HG03196 (cell line): ENCODE measurements around the gene DKC1.

Experiments
- ATAC-seq: cut with Tn5 transposase; IDR thresholded peaks from one replicate; pipeline ENCODE4 v1.9.1; 2021; ENCODE audit not compliant: unreplicated experiment

The DKC1 gene

DNA sequence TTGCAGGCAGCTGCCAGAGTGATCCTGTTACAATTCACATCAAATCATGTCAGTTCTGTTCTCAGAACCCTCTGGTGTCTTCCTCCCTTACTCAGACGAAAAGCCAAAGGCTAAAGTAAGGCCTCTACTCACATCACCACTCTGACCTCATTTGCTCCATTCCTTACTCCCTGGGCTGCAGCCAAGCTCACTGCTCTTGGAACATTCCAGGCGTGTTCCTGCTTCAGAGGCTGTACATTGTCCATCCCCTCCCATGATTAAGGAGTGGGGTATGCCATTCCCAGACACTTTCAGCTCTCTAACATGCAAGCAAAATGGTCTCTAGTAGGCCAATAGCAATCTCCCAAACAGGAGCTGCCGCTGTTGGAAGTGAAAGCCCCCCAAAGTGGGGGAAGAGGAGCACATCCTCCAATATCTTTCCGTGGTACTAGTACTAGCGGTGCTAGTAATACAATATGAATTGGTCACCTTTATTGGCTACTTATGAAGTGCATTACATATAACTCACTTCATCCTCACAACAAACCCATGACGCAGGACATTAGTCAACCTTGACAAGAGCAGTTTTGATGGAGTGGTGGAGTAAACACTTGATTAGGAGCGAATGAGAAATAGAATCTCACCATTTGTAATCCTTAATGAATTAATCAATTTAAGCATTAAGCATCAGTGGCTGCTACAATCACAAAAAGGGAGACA is 26.8 kb upstream of the DKC1 start:
- no peak for ATAC-seq

DNA sequence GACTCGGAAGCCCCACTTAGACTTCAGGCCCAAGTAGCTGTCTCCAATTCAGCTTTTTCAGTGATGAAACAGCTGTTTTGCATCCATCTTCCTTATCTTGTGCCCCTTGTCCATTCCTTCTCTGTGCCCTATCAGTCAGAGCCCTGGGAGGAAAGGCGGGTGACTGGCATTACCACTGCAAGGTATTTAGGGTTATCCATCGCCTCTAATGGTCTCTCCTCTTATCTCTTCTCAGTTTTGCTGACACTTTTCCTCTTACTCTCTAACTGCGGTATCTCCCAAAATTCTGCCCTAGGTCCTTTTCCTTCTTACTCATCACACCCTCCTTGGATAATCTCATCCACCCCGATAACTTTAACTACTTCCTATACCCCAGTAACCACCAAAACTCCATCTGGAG is 25.5 kb upstream of the DKC1 start:
- ATAC-seq, result no peak

DNA sequence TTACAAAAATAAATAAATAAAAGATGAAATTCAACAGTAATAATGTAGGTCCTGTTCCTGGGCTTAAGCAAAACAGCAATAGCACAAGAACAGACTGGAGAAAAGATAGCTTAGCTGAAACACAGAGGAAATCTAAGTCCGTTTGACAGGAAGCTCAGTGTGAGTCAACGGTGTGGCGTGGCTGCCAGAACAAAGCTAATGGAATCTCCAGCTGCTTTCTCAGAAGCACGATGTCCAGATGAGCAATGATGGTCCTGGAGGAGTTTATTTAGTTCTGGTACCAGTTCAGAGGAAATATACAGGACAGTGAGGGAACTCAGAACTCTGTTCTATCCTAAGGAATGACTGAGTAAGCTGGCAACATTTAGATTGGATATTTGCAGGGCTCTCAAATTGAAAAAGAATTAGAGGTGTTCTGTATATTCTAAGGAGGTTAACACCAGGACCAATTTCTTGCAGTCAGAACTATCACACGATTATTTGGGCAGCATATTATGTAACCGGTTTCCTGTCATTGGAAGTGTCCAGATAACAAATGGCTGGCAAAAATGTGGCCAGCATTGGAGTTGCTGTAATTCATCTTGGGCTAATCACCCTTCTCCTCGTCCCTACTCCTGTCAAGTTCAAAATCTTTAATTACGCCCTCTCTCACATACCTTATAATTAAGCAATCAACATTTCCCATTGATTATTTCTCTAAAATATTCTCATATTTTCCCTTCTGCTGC is 24.5 kb upstream of the DKC1 start:
- no peak for ATAC-seq

DNA sequence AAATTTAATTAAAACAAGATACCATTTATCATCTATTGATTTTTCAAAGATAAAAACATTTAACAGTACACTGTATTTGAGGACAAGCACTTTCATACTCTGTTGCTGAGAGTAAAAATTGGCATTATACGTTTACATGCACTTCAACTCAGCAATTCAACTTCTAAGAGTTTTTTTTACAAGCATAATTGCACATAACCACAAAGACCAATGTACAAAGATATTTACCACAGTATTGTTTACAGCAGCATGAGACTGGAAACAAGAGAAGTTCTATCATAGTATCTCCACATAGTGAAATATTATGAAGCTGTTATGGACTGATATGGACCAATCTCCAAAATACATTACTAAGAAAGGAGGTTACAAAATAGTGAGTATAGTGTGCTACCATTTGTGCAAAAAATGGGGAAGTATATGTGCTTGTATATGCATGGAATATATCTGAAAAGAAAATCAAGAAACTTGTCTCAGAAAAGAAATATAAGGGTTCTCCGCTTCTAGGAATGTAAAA is 22.7 kb upstream of the DKC1 start:
- no peak for ATAC-seq

DNA sequence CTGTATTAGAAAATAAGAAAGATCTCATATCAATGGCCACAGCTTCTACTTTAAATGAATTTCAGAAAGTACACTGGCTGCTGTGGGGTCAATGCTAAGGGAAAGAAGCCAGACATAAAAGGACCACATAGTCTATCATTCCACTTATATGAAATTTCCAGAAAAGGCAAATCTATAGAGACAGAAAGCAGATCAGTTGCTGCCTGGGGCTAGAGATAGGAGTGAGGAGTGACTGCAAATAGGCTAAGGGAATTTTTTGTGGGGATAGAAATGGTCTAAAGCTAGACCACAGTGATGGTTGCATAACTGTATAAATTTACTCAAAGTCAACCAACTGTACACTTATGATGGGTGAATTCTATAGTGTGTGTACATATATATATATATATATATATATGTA is 20.1 kb upstream of the DKC1 start:
- ATAC-seq, result no peak

DNA sequence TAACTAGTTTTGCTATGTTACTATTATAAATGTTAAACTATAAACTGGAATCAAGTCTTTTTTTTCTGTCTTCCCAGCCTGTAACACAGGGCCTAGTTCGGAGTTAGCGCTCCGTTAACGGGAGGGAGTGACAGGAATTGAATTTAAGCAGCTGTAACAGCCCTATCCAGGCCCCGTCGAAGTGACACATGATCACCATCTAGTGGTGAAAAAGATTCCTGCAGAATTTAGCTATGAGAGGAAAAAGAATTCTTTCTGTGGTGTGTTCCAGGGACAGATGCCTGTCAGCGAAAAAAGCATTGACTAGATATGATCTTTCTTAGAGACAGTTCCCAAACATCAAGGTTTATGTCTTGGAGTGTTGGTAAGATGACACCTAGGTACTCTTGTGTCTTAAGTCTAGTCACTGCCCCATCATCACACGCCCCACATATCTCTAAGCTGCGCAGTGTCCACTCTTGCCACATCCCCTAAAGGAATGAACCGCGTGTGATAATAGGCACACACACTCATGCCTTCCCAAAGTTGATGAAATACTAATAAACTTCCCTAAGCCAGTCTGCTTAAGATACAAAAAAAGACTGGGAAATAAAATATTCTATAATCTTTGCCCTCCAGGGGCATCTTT is 13.8 kb upstream of the DKC1 start:
- no peak for ATAC-seq

DNA sequence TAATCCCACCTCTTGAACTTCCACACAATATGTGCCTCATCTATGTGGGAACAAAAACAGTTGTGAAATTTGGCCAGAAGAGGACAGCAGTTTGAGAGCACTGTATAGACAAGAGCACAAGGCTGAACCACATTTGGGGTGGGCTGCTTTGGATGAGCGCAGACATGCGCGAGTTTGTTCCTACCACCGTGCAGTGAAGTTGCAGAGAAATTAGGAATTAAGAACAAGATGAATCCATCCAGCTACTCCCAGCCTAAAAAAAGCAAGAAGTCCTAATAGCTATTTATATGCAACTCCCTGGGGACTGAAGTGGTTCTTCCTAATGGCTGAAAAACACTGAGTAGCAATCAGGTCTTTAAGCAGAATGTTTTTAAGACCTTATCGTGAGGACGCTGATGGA is 12.8 kb upstream of the DKC1 start:
- no peak for ATAC-seq

DNA sequence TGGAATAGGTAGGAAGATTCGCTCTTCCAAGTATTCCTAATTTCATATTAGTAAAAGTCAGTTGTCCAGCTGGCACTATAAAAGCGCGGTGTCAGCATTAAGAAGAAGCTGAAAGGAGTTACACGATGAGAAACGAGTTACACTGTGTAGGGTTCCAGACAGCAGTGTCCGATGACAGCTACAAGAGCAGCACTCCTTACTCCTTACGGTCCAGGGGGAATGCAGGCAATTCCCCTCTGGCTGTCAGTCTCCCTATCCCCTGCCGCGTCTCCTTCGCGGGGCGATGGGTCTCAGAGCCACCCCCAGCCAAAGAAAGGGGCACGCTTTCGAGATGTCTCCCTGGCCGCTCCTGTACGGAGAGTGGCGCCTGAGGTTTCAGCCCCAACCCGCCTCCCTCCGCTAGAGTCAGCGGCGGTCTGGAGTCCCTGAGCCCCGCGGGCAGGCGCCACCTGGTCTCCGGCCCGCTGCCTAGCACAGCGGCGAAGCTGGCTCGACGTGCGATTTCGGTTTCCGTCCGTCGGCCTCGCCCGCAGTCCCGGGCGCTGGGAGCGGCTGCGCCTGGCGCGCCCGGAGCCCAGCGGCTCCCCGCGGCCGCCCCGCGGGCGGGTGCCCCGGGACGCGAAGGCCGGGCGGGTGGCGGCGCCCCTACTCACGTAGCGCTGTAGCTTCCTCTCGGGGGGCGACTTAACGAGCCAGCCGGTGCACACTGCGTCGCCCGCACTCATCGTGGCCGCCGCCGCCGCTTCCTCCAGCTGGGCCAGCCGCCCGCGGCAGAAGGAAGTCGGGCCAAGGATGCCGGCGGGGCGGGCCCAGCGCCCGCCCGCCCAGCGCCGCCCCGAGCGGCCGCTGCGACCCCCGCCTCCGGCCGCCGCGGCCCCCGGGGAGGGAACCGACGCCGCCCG is 12.1 kb upstream of the DKC1 start, which contains the start of gene GAB3:
Gene GAB3 (minus strand): TSS at position 777 of the 902 bp plus-strand sequence. CDS start 52 bp downstream, at position 725.
- peak; percentile 61 for ATAC-seq

DNA sequence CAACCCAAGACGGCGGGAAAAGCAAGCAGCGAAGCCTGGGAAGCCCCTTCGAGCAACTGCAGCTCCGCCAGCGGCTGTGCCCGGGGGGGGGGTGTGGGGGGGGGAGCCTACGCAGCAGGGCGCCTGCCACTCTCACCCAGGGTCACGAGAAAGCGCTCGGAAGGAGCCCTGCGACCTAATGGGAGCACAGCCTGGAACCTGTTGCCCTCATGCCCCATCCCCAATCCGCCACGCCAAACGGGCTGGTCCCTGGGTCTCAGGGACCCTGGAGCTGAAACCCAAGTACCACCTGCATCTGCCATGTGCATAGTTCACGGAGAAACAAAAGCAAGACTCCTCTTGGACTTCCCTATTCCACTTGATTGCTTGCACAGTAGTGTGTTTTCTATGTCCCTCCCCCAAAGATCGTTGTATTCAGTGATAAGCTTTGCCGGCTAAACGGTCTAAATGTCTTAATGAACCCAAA is 11.4 kb upstream of the DKC1 start:
- ATAC-seq, result no peak

DNA sequence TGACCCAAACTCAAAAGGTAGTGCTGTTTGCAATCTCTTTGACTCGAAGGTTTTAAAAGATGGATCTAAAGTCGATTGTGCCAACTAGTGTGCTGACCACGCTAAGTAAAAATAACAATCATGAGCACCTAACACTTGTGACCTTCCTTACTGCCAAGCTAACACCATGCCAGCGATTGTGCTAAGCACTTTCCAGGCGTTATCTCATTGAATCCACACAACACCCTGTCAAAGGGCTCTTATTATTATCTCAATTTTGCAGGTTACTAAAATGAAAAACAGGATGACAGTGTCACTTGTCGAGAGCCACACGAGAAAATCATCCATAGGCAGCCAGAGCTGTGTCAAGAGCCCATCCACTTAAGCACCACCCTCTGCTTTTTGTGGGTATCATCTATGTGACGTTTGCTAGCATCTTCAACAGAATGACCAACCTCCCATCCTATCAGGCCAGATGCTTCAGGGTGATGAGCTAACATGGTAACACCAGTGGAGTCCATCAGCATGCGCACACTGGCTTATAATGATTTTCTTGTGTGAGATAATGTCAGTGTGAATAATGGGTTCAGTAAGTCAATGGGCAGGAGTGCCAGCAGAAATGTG is 10.9 kb upstream of the DKC1 start:
- ATAC-seq, result no peak

DNA sequence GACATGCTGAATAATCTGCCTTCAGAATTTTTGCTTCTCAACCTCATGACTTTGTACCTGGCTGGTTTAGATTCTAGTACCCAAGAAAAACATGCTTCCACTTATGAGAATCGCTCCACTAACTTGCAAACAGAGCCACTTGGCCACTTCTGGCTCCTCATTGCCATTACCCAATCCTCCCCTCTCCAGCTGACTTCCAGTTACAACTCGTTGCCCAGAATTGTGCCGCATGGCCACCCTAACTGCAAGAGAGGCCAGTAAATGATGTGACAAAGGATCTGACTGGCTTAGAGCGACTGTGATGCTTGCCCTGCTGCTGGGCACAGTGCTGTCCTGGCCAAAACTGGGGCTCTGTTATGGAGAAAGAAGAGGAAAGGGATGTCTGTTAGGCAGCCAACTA is 4.0 kb upstream of the DKC1 start:
- no peak for ATAC-seq

DNA sequence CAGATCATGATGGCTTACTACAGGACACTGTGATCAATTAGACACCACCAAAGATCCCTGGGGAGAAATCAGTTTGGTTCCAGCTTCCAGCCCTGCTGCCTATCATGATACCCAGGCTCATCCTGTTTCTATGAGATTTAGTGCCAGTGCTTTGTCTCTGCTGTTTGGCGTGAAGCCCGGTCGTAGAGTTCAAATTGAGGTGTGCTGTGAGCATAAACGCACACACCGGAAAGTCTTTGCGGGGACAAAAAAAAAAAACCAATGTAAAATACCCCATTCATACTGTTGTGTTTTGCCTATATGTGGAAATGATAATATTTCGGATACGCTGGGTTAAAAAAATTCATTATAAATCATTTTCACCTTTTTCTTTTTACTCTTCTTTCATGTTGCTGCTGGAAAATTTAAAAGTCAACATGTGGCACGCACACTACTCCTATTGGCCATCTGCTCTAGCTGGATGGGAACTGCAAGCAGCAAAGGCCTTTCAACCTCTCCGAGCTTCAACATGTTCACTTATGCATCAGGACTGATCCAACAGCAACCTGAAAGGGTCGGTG is 607 bp upstream of the DKC1 start:
- no peak for ATAC-seq

DNA sequence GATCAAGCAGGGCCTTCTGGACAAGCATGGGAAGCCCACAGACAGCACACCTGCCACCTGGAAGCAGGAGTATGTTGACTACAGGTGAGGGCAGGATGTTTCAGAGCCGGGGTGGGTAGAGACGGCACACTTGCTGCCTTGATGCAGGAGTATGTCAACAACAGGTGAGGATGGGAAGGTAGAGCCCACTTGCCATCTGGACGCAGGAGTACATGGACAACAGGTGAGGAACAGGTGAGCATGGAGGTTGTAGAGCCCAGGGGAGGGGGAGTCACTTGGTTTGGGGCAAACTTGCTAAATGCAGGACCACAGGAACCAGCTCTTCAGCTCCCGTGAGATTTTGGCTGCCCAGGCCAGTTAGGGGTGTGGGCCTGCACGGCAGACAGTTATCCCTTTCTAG is 12.0 kb downstream of the DKC1 start:
- no peak for ATAC-seq

DNA sequence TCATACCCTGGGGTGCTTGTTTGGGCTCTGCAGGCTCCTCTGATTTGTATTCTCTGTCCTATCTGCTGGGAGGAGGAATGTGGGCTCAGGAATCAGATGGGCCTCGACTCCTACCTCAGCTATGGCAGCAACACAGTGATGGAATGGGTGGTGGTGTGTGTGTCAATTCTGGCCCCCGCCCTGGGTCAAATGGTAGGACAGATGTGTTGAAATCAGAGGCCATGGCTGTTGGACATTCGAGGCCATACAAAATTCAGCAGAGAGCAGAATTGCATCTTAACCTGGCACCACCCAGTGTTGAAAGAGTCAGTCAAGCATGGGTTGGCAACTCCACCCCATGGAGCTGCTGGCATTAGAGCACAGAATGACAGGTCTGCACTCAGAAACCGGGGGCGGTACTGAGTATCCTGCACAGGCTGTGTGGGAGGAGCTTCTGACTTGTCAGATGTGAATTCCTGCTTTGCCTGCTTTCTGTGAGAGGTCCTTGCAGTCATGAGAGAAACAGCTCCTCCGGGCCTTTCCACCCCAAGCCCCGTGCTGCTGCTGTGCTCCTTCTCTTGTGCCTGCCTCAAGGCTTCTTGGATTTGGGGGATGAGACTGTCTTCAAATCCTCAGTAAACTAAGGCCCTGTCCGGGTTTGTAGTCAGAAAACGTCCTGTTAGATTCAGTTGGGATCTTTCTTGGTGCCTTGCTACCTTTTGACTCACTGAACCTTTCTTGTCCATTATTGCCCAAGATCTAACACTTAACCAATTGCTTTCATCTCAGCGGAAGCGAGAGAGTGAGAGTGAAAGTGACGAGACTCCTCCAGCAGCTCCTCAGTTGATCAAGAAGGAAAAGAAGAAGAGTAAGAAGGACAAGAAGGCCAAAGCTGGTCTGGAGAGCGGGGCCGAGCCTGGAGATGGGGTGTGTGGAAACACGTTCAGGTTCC is 13.0 kb downstream of the DKC1 start:
- no peak for ATAC-seq

DNA sequence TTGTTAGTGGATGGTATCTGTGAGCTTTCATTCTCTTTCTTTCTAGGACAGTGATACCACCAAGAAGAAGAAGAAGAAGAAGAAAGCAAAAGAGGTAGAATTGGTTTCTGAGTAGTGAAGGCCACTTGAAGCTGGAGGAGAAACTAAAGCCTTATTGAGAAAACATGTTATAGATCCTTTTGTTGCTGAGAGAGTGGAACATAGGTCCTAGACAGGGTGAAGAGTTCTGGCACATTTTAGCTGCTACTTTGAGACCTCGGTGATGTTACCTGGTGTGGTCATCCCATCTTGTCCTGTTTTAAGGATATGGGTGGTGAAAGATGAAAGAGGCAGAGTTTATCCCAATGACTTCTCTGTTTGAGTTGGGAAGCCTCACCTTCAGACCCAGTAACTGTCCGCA is 14.1 kb downstream of the DKC1 start:
- ATAC-seq, result no peak

DNA sequence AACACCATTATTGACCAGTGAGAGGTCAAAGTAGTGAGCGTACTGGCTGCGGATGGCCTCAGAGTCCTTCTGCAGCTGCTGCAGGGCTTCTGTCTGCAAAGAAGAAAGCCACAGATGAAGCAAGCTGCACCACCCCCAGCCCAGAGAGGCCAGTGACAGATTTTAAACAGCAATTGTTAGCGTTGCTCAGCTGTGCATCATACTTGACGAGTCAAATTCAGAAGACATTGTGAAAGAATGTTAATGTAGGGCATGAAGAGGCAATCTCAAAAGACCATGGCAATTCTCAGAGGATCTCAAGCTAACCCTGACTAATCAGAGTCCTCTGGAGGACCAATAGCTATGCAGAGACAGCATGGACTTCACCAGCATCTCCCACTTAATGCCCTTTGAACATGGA is 16.6 kb downstream of the DKC1 start:
- no peak for ATAC-seq

DNA sequence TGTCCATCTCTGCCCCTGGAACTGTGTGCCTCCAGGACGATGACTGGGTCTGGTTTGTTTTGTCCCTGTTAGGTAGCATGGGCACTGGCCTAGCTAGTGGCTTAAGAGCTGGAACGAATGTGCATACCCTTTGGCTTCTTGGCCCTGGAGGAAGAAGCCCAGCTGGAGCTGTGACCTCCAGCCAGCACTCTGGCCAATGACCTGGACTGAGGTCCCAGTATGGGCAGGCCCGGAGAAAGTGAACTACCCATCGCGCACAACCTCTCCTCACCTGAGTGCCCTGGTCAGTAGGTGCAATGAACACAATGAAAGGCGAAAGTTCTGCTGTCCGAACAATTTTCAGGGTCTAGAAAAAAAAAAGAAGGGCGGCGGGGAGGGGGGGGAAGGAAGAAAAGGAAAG is 18.3 kb downstream of the DKC1 start:
- no peak for ATAC-seq

DNA sequence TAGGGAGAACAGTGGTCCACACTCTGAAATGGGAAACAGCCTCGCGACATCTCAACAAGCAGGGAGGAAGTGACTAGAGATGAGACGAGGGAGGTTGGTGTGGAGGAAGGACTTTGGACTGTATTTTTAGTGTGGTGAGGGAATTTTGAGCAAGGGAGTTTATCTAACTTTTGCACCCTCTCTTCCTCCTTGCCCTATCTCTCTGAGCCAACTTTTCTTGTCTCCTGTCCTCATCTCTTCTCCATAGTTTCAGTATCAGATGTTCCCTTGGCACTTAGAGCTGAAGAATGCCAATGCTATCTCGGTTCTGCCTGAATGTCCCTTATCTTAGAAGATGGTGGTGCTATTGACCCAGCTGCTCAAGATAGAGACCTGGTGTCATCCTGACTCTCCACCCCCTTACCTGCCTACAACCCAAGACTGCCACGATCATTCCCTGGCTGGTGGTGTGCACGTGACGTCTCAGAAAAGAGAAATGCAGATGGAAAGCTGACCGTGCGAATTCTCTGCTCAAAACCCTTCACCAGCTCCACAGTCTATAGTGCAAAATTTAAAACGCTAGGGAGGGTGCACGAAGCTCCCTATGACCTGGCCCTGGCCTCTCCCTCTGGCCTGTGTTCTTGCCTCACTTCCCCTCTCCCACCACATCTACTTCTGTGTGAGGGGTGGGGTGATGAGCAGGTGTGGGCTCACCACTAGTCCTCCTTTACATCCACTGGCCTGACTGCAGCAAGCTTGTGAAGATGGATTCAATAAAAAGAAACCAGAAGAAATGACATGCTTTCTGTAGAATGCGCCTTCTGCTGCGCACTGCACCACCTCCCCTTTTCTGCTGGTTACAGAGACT is 21.7 kb downstream of the DKC1 start:
- no peak for ATAC-seq
